Measurements from ENCODE around the gene MICAL2.

The MICAL2 gene

GRCh38 chr11:12114193-12115033 lies 4.0 kb downstream of the MICAL2 start:
- H3K9ac ChIP-seq: no peak overlapping the region

GRCh38 chr11:12116425-12117032 lies 6.1 kb downstream of the MICAL2 start:
- Histone ChIP-seq H3K27me3 (ENCODE audit: control insufficient read depth, insufficient read depth, low read length) (no peaks in the 10 kb centered on the region), H3K4me2 (ENCODE audit: low read length) (no peak overlapping the region), H3K79me2 (no peaks in the 10 kb centered on the region), H3K4me1 (no peaks in the 10 kb centered on the region), H3K36me3 (ENCODE audit: control insufficient read depth, insufficient read depth, low read length) (no peaks in the 10 kb centered on the region), H3K27ac (no peak overlapping the region), H3K4me3 (ENCODE audit: low read depth, low read length) (no peak overlapping the region), H2AFZ (no peak overlapping the region), H3K9ac (no peak overlapping the region), H3K9me3 (ENCODE audit: control insufficient read depth, low read length) (no peaks in the 10 kb centered on the region)
- TF ChIP-seq, protein P1, sequence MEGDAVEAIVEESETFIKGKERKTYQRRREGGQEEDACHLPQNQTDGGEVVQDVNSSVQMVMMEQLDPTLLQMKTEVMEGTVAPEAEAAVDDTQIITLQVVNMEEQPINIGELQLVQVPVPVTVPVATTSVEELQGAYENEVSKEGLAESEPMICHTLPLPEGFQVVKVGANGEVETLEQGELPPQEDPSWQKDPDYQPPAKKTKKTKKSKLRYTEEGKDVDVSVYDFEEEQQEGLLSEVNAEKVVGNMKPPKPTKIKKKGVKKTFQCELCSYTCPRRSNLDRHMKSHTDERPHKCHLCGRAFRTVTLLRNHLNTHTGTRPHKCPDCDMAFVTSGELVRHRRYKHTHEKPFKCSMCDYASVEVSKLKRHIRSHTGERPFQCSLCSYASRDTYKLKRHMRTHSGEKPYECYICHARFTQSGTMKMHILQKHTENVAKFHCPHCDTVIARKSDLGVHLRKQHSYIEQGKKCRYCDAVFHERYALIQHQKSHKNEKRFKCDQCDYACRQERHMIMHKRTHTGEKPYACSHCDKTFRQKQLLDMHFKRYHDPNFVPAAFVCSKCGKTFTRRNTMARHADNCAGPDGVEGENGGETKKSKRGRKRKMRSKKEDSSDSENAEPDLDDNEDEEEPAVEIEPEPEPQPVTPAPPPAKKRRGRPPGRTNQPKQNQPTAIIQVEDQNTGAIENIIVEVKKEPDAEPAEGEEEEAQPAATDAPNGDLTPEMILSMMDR (IDR thresholded peaks at IDR 0.05): no peak

More at GRCh38 chr11:12114193-12115033, 4.0 kb downstream of the MICAL2 start:
- Histone ChIP-seq H3K4me3 (ENCODE audit: low read depth, low read length) (no peak overlapping the region), H3K27me3 (ENCODE audit: control insufficient read depth, insufficient read depth, low read length) (no peaks in the 10 kb centered on the region), H3K4me1 (peaks cover 4% of the 10 kb centered on the region), H3K36me3 (ENCODE audit: control insufficient read depth, insufficient read depth, low read length) (no peaks in the 10 kb centered on the region), H3K9me3 (ENCODE audit: control insufficient read depth, low read length) (no peaks in the 10 kb centered on the region), H3K79me2 (no peaks in the 10 kb centered on the region), H3K27ac (no peak overlapping the region), H3K4me2 (ENCODE audit: low read length) (no peak overlapping the region), H2AFZ (no peak overlapping the region)
- TF ChIP-seq, protein P1 (IDR thresholded peaks at IDR 0.05): no peak

- H2AFZ ChIP-seq: no peak overlapping the region
- no peak overlapping the region for H3K27ac ChIP-seq
- TF ChIP-seq, protein P1 (IDR thresholded peaks at IDR 0.05): no peak
- H3K27me3 ChIP-seq (ENCODE audit: control insufficient read depth, insufficient read depth, low read length): no peaks in the 10 kb centered on the region
- no peaks in the 10 kb centered on the region for H3K36me3 ChIP-seq (ENCODE audit: control insufficient read depth, insufficient read depth, low read length)
- H3K4me1 ChIP-seq: no peaks in the 10 kb centered on the region
- no peaks in the 10 kb centered on the region for H3K9me3 ChIP-seq (ENCODE audit: control insufficient read depth, low read length)
- no peaks in the 10 kb centered on the region for H3K79me2 ChIP-seq
- no peak overlapping the region for H3K4me3 ChIP-seq (ENCODE audit: low read depth, low read length)
- H3K9ac ChIP-seq: no peak overlapping the region
- no peak overlapping the region for H3K4me2 ChIP-seq (ENCODE audit: low read length)
Observed at GRCh38 chr11:12117200-12117599, 6.8 kb downstream of the MICAL2 start.

DNA sequence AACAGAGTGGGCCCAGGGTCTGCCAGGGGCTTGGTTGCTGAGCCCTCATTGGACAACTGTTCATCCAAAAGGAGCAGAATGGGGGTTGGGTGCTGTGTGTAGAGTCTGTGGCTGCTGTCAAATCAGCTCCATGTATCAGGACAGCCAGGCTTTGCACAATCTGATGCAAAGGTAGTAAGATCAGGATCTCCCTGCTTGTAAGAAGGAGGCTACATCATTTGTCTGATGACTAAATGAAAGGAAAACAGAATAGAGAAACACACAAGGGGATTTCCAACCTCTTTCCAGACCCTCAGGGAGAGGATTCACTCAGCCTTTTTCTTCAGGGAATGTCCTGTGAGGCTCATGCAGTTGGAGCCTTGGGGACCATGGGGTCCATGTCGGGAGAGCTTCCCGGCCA lies 7.2 kb downstream of the MICAL2 start:
- H3K27ac ChIP-seq: no peak overlapping the region
- TF ChIP-seq, protein P1 (IDR thresholded peaks at IDR 0.05): no peak
- H3K9me3 ChIP-seq (ENCODE audit: control insufficient read depth, low read length): no peaks in the 10 kb centered on the region
- H3K9ac ChIP-seq: no peak overlapping the region
- no peaks in the 10 kb centered on the region for H3K27me3 ChIP-seq (ENCODE audit: control insufficient read depth, insufficient read depth, low read length)
- H2AFZ ChIP-seq: no peak overlapping the region
- no peaks in the 10 kb centered on the region for H3K4me1 ChIP-seq
- H3K36me3 ChIP-seq (ENCODE audit: control insufficient read depth, insufficient read depth, low read length): no peaks in the 10 kb centered on the region
- H3K4me2 ChIP-seq (ENCODE audit: low read length): no peak overlapping the region
- no peaks in the 10 kb centered on the region for H3K79me2 ChIP-seq
- no peak overlapping the region for H3K4me3 ChIP-seq (ENCODE audit: low read depth, low read length)

Data from parathyroid adenoma (tissue), 2 donors.